H1 (cell line): ENCODE data around the gene FXR2. TPM values are rescaled to one million over a fixed set of nuclear protein-coding genes. Genes with fewer than 3 reads are reported as not detected.

ENCODE experiments used
- CTCF ChIA-PET: fragments of 300-600 bp; sonication (Branson Sonifier 250); formaldehyde crosslinking; loops from one replicate; lab custom pipeline; 2021; ENCODE audit not compliant: partially characterized antibody; lab: Charles Lee
- POLR2A ChIA-PET: fragments of 300-600 bp; sonication (Branson Sonifier 250); formaldehyde crosslinking; loops from one replicate; lab custom pipeline; 2021; ENCODE audit warnings: inconsistent platforms; ENCODE audit not compliant: partially characterized antibody; lab: Charles Lee
- DNase-seq, 2 experiments: peaks; one replicate each; pipeline versions ENCODE4 v3.0.0 to v3.0.0-alpha.2; 2010 to 2022; ENCODE audit warnings: low spot score in 2 of 2, low read depth in 1 of 2, mixed read lengths in 1 of 2
- FAIRE-seq: peaks from 2 replicates; lab custom pipeline; 2011; peaks lifted over from hg19 to GRCh38; lab: Jason Lieb, UNC
- H2AFZ ChIP-seq: 2 replicates; pipeline ENCODE4 v1.8.1; 2012; ENCODE audit warnings: low read length, inconsistent platforms
- H2AK5ac ChIP-seq: 2 replicates; pipeline ENCODE4 v1.6.1; 2013; ENCODE audit warnings: low read depth, low read length
- H2BK120ac ChIP-seq: replicated peaks from 2 replicates; pipeline ENCODE3; 2013; ENCODE audit warnings: low read depth, low read length, inconsistent platforms
- H2BK12ac ChIP-seq: 2 replicates; pipeline ENCODE4 v1.6.1; 2013; ENCODE audit warnings: low read depth, low read length
- H2BK15ac ChIP-seq: 2 replicates; pipeline ENCODE4 v1.6.1; 2013; ENCODE audit warnings: low read length
- H2BK20ac ChIP-seq: 2 replicates; pipeline ENCODE4 v1.6.1; 2013; ENCODE audit warnings: low read length
- H2BK5ac ChIP-seq: 2 replicates; pipeline ENCODE4 v1.6.1; 2013; ENCODE audit warnings: low read depth, low read length
- H3K14ac ChIP-seq: 2 replicates; pipeline ENCODE4 v1.6.1; 2013; ENCODE audit warnings: inconsistent platforms; ENCODE audit not compliant: insufficient read length
- H3K18ac ChIP-seq: 2 replicates; pipeline ENCODE4 v1.6.1; 2013; ENCODE audit warnings: low read length; ENCODE audit errors: extremely low read depth
- H3K23ac ChIP-seq: 2 replicates; pipeline ENCODE4 v1.6.1; 2013; ENCODE audit warnings: inconsistent platforms; ENCODE audit not compliant: insufficient read length
- H3K23me2 ChIP-seq: 2 replicates; pipeline ENCODE4 v1.6.1; 2013; ENCODE audit warnings: low read depth, low read length
- H3K27ac ChIP-seq: 2 replicates; pipeline ENCODE4 v1.6.1; 2011; ENCODE audit warnings: low read depth, low read length, inconsistent platforms
- H3K27me3 ChIP-seq, 4 experiments: replicated peaks in 1 of 4; 1 replicate in 1 of 4; 2 replicates in 3 of 4; pipeline versions ENCODE4 v1.6.1 to v1.8.1; 2011 to 2013; ENCODE audit warnings: low read length in 3 of 4, mild to moderate bottlenecking in 3 of 4, inconsistent platforms in 2 of 4, mixed read lengths in 2 of 4, moderate library complexity in 1 of 4; ENCODE audit not compliant: control insufficient read depth in 3 of 4, insufficient read depth in 3 of 4; ENCODE audit errors: extremely low read depth in 1 of 4
- H3K36me3 ChIP-seq, 4 experiments: 2 replicates each; pipeline versions ENCODE4 v1.6.1 to v1.8.1; 2011 to 2013; ENCODE audit warnings: mild to moderate bottlenecking in 4 of 4, low read length in 3 of 4, moderate library complexity in 2 of 4, control low read depth in 1 of 4, inconsistent platforms in 1 of 4; ENCODE audit not compliant: insufficient read depth in 4 of 4, control insufficient read depth in 2 of 4
- H3K4ac ChIP-seq: replicated peaks from 2 replicates; pipeline ENCODE3; 2013; ENCODE audit warnings: low read length, low read depth, mixed read lengths, inconsistent platforms; ENCODE audit not compliant: insufficient read length
- H3K4me1 ChIP-seq, 4 experiments: replicated peaks in 1 of 4; 1 replicate in 1 of 4; 2 replicates in 3 of 4; pipeline versions ENCODE4 v1.6.1 to v1.8.1; 2011 to 2013; ENCODE audit warnings: low read length in 3 of 4, inconsistent platforms in 2 of 4, mixed read lengths in 1 of 4; ENCODE audit not compliant: insufficient read depth in 4 of 4, control insufficient read depth in 3 of 4
- H3K4me2 ChIP-seq, 2 experiments: 2 replicates each; pipeline versions ENCODE4 v1.6.1 to v1.8.1; 2011 to 2013; ENCODE audit warnings: low read depth in 2 of 2, low read length in 2 of 2, control low read depth in 1 of 2, inconsistent platforms in 1 of 2, mild to moderate bottlenecking in 1 of 2; ENCODE audit not compliant: insufficient read depth in 1 of 2
- H3K4me3 ChIP-seq, 4 experiments: fragments of 200-600, 300-600 bp in 1 of 4; sonication (generic), shearing (Covaris generic), sonication (Bioruptor Twin) in 1 of 4; 2 replicates each; pipeline versions ENCODE4 v1.5.1 to v1.8.1; 2011 to 2016; ENCODE audit warnings: low read length in 4 of 4, low read depth in 3 of 4, control low read depth in 2 of 4, inconsistent platforms in 2 of 4, mild to moderate bottlenecking in 2 of 4, mixed read lengths in 1 of 4, moderate library complexity in 1 of 4; ENCODE audit not compliant: insufficient read depth in 2 of 4; ENCODE audit errors: extremely low read depth in 1 of 4
- H3K56ac ChIP-seq: replicated peaks from 2 replicates; pipeline ENCODE3; 2013; ENCODE audit warnings: low read depth, mild to moderate bottlenecking, mixed read lengths, low read length, inconsistent platforms; ENCODE audit not compliant: insufficient read length
- H3K79me1 ChIP-seq: 2 replicates; pipeline ENCODE4 v1.6.1; 2013; ENCODE audit warnings: low read depth, low read length, control low read depth
- H3K79me2 ChIP-seq, 2 experiments: 2 replicates each; pipeline versions ENCODE4 v1.6.1 to v1.8.1; 2012 to 2013; ENCODE audit warnings: low read length in 2 of 2, mild to moderate bottlenecking in 2 of 2, inconsistent platforms in 1 of 2; ENCODE audit not compliant: insufficient read depth in 2 of 2, control insufficient read depth in 1 of 2
- H3K9ac ChIP-seq, 4 experiments: replicated peaks in 1 of 4; 1 replicate in 1 of 4; 2 replicates in 3 of 4; pipeline versions ENCODE4 v1.6.1 to v1.8.1; 2011 to 2013; ENCODE audit warnings: low read depth in 3 of 4, low read length in 3 of 4, control low read depth in 2 of 4, mild to moderate bottlenecking in 2 of 4, moderate library complexity in 2 of 4, inconsistent platforms in 1 of 4; ENCODE audit errors: extremely low read depth in 1 of 4
- H3K9me3 ChIP-seq, 2 experiments: 2 replicates each; pipeline versions ENCODE4 v1.6.1 to v1.8.1; 2012 to 2013; ENCODE audit warnings: mild to moderate bottlenecking in 2 of 2, moderate library complexity in 2 of 2, control low read depth in 1 of 2, inconsistent platforms in 1 of 2, low read depth in 1 of 2, low read length in 1 of 2, mixed read lengths in 1 of 2; ENCODE audit not compliant: insufficient read depth in 2 of 2
- H4K20me1 ChIP-seq, 2 experiments: replicated peaks in 1 of 2; 2 replicates each; pipeline versions ENCODE3 to v1.8.1; 2011 to 2013; ENCODE audit warnings: inconsistent platforms in 2 of 2, low read length in 2 of 2, mild to moderate bottlenecking in 1 of 2; ENCODE audit not compliant: insufficient read depth in 2 of 2, control insufficient read depth in 1 of 2
- H4K5ac ChIP-seq: 2 replicates; pipeline ENCODE4 v1.6.1; 2013; ENCODE audit warnings: low read length, low read depth, mixed read lengths, inconsistent platforms; ENCODE audit not compliant: insufficient read length
- H4K8ac ChIP-seq: 2 replicates; pipeline ENCODE4 v1.8.0; 2013; ENCODE audit warnings: mild to moderate bottlenecking, moderate library complexity, low read length, inconsistent platforms; ENCODE audit not compliant: insufficient read depth; ENCODE audit errors: extremely low read depth
- H4K91ac ChIP-seq: replicated peaks from 2 replicates; pipeline ENCODE3; 2013; ENCODE audit warnings: low read length, mixed read lengths, inconsistent platforms; ENCODE audit not compliant: insufficient read length
- ASH2L ChIP-seq: fragments of 200-600, 300-600 bp; sonication (generic); IDR thresholded peaks from one replicate; pipeline ENCODE4 v1.7.1; 2017; ENCODE audit warnings: low read length
- BRCA1 ChIP-seq: IDR thresholded peaks from 2 replicates; pipeline ENCODE4 v1.6.1; 2012; ENCODE audit warnings: low read depth, low read length, improper control_type of control experiment
- HDAC2 ChIP-seq, 2 experiments: fragments of 300-600 bp in 1 of 2; sonication (generic) in 1 of 2; IDR thresholded peaks; 2 replicates each; pipeline ENCODE4 v1.6.1; 2011 to 2012; ENCODE audit warnings: low read depth in 2 of 2, low read length in 2 of 2, mild to moderate bottlenecking in 2 of 2, moderate library complexity in 2 of 2, borderline replicate concordance in 1 of 2, inconsistent platforms in 1 of 2
- KDM1A ChIP-seq: fragments of 200-600, 300-600 bp; sonication (generic); IDR thresholded peaks from 2 replicates; pipeline ENCODE4 v1.7.1; 2016; ENCODE audit warnings: mild to moderate bottlenecking, low read length, borderline replicate concordance
- PHF8 ChIP-seq: fragments of 200-600 bp; sonication (generic); conservative IDR thresholded peaks from 2 replicates; pipeline ENCODE4 v1.7.1; 2012; ENCODE audit warnings: low read depth, mild to moderate bottlenecking, inconsistent platforms, low read length, moderate library complexity
- RBBP5 ChIP-seq: IDR thresholded peaks from 2 replicates; pipeline ENCODE4 v1.7.1; 2012; ENCODE audit warnings: low read depth, mild to moderate bottlenecking, inconsistent platforms, low read length, moderate library complexity, borderline replicate concordance
- SP2 ChIP-seq: IDR thresholded peaks from 2 replicates; pipeline ENCODE4 v1.6.1; 2012; ENCODE audit warnings: mild to moderate bottlenecking, low read length, inconsistent platforms
- SP4 ChIP-seq: IDR thresholded peaks from 2 replicates; pipeline ENCODE4 v1.6.1; 2012; ENCODE audit warnings: low read length, inconsistent platforms
- TAF7 ChIP-seq: optimal IDR thresholded peaks from 2 replicates; pipeline ENCODE3; 2011; ENCODE audit warnings: low read depth, mild to moderate bottlenecking, inconsistent platforms, low read length, moderate library complexity, borderline replicate concordance
- WGBS, 2 experiments: shearing (Covaris generic) in 1 of 2; methylation state at CpG; one replicate each; pipeline versions ENCODE4 v1.1.6 to v1.1.7; 2013 to 2015; ENCODE audit warnings: low lambda C conversion rate in 2 of 2, mixed read lengths in 2 of 2, inconsistent platforms in 1 of 2, low coverage in 1 of 2, missing lambda C conversion rate in 1 of 2; ENCODE audit not compliant: insufficient replicate concordance in 2 of 2, insufficient coverage in 1 of 2, insufficient read length in 1 of 2; ENCODE audit errors: extremely low coverage in 1 of 2, missing lambda C conversion rate in 1 of 2; 5-methylcytosine and 5-hydroxymethylcytosine counted together
- polyA plus RNA-seq, 7 experiments: library from polyadenylated mRNA; depleted of rRNA in 3 of 7; stranded (reverse) in 5 of 7; unstranded in 2 of 7; fragments of >200 nt in 5 of 7; fragments of 200-250 nt in 2 of 7; gene quantifications; 1 replicate in 5 of 7; 2 replicates in 1 of 7; 4 replicates in 1 of 7; pipeline versions ENCODE4 v1.2.1 to v1.2.3, GENCODE V29; 2011 to 2013; ENCODE audit warnings: missing spikeins in 2 of 7, mixed read lengths in 2 of 7
- total RNA-seq: library from RNA; stranded (reverse); fragmentation: NEBNext Ultra II Directional; extraction: Animal tissue kit (Norgen Biotek cat#: 25700); gene quantifications from 2 replicates; pipeline ENCODE4 v1.2.1, GENCODE V29; 2021
- TF ChIP-seq, protein P1 (sequence below): IDR thresholded peaks from 2 replicates; pipeline ENCODE4 v1.6.1; 2012; ENCODE audit warnings: inconsistent platforms

The FXR2 gene
- total and polyA plus RNA-seq, 2 of the 8 experiments (the other 6 are each of a cell fraction or from before 2014, with no cell fraction given), result 26.2 to 44.0 TPM

- WGBS, 2 experiments, result 3% methylated on average over 37 of the region's 65 CpGs; no CpG with 5 or more reads in 1 of the 2 experiments
- ChIA-PET POLR2A (interaction anchor here (0.8 to 37.5 kb wide), 10 partner anchors 9 to 64 kb away, joined by 3 to 1144 read pairs (median 4); partner anchors contain the start of genes CD68, MPDU1, POLR2A and SOX15), CTCF (interaction anchor here (0.6 to 3.9 kb wide), 5 partner anchors 12 to 59 kb away, joined by 3 to 27 read pairs (median 3); partner anchors contain the start of gene SENP3)
- Histone ChIP-seq H3K4ac (peak within 1 kb of the TSS; percentile 91), H2BK20ac (no peak within 1 kb of the TSS), H3K79me1 (no peaks in the 10 kb centered on the region), H3K18ac (peak within 1 kb of the TSS; percentile 60; the same call in 1 of the 2 replicates), H4K5ac (peak within 1 kb of the TSS; percentile 15), H3K27ac (no peak within 1 kb of the TSS), H2BK15ac (peak within 1 kb of the TSS; percentile 98; the same call in 1 of the 2 replicates), H2BK5ac (peak within 1 kb of the TSS; percentile 78; the same call in 1 of the 2 replicates), H3K4me3 (peak within 1 kb of the TSS; percentile 56 to 77 (median 70)), H2BK120ac (no peak within 1 kb of the TSS), H3K9me3 (no peaks in the 10 kb centered on the region), H3K36me3 (no peaks in the 10 kb centered on the region), H3K27me3 (peaks cover 0 to 5% (median 3%) of the 10 kb centered on the region in 4 experiments; a peak in 4 of 7 replicates), H3K14ac (no peak within 1 kb of the TSS), H3K23ac (no peak within 1 kb of the TSS), H3K9ac (peak within 1 kb of the TSS in 2 of 4 experiments; percentile 25 to 32; a peak in 3 of 7 replicates), H4K91ac (peak within 1 kb of the TSS; percentile 93), H4K20me1 (peaks cover 0 to 7% of the 10 kb centered on the region in 2 experiments), H3K79me2 (no peaks in the 10 kb centered on the region), H2BK12ac (peak within 1 kb of the TSS; percentile 95; the same call in 1 of the 2 replicates), H2AK5ac (peak within 1 kb of the TSS; percentile 25; the same call in 1 of the 2 replicates), H3K56ac (no peak within 1 kb of the TSS), H4K8ac (peak within 1 kb of the TSS; percentile 89; the same call in 1 of the 2 replicates), H3K23me2 (peaks cover 6% of the 10 kb centered on the region; the same call in 1 of the 2 replicates), H2AFZ (peak within 1 kb of the TSS; percentile 86), H3K4me2 (peak within 1 kb of the TSS; percentile 70 to 89), H3K4me1 (peaks cover 0 to 4% (median 3%) of the 10 kb centered on the region in 4 experiments; a peak in 2 of 7 replicates)
- FAIRE-seq (peak; percentile 71), DNase-seq (peak in 1 of 2 experiments; percentile 73)
- no peak for TF ChIP-seq RBBP5
- no peak for TF ChIP-seq SP2
- no peak for TF ChIP-seq ASH2L
- no peak for TF ChIP-seq TAF7
- TF ChIP-seq, protein P1, sequence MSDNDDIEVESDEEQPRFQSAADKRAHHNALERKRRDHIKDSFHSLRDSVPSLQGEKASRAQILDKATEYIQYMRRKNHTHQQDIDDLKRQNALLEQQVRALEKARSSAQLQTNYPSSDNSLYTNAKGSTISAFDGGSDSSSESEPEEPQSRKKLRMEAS, result no peak
- no peak for TF ChIP-seq BRCA1
- TF ChIP-seq SP4, result no peak
- TF ChIP-seq HDAC2 (IDR thresholded peaks at IDR 0.05; ENCODE audit: borderline replicate concordance in 1 of 2, low read depth in 2 of 2, low read length in 2 of 2), result 0 out of 4 replicates have a peak, but pooled peaks of 1 of the 2 experiments have one; percentile 53
- TF ChIP-seq PHF8, result peak; percentile 38; the same call in 1 of the 2 replicates
- no peak for TF ChIP-seq KDM1A
These were observed 65.9 kb downstream of the FXR2 start, which contains the start of gene TNFSF12 for GRCh38 chr17:7548585-7549400. Gene TNFSF12, plus strand, starts transcription at chr17:7549058. Its CDS starts 96 bp downstream, at chr17:7549154.
